Peyer's patch (tissue), 4 donors: ENCODE data around the gene TMEM117.

Experiments used
- POLR2A ChIP-seq, 2 donors: fragments of 450-650 bp; IDR thresholded peaks; one replicate each; pipeline ENCODE4 v1.5.1; 2017; ENCODE audit warnings: antibody characterized with exemption in 2 of 2, mild to moderate bottlenecking in 2 of 2, moderate library complexity in 2 of 2
- TF ChIP-seq, protein P1 (sequence below), 6 experiments: fragments of 450-650 bp in 4 of 6; fragments of 200-600 bp in 2 of 6; sonication (generic) in 1 of 6; IDR thresholded peaks; one replicate each; pipeline ENCODE4 v1.5.1; 2017 to 2019; ENCODE audit warnings: antibody characterized with exemption in 6 of 6, mild to moderate bottlenecking in 3 of 6, moderate library complexity in 1 of 6

DNA sequence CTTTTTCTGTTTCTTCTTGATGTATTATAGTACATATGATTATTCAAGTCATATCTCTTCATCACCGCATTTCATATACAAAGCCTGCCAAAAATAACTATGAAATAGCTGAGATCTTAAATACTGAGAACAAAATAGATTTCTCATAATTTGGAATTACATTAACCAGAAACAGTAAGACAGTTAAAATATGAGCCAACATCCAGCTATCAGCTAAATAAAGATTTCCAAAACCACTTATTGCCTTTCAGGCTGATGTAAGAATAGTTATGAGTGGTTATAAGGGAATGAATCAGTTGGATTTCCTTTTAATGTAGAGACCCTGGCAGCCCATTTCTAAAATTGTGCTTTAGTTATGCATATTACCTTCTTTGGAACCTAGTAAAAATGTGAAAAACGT is 47.4 kb downstream of the TMEM117 start:
- TF ChIP-seq, protein P1, sequence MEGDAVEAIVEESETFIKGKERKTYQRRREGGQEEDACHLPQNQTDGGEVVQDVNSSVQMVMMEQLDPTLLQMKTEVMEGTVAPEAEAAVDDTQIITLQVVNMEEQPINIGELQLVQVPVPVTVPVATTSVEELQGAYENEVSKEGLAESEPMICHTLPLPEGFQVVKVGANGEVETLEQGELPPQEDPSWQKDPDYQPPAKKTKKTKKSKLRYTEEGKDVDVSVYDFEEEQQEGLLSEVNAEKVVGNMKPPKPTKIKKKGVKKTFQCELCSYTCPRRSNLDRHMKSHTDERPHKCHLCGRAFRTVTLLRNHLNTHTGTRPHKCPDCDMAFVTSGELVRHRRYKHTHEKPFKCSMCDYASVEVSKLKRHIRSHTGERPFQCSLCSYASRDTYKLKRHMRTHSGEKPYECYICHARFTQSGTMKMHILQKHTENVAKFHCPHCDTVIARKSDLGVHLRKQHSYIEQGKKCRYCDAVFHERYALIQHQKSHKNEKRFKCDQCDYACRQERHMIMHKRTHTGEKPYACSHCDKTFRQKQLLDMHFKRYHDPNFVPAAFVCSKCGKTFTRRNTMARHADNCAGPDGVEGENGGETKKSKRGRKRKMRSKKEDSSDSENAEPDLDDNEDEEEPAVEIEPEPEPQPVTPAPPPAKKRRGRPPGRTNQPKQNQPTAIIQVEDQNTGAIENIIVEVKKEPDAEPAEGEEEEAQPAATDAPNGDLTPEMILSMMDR (IDR thresholded peaks at IDR 0.05): no peak
- TF ChIP-seq POLR2A (IDR thresholded peaks at IDR 0.05): no peak
